Measurements from ENCODE around the gene TUT7.
"Not testable (repeated sequence)": the region's sequence is repeated elsewhere in the genome, so short reads cannot be mapped to it uniquely, and the experiment has no call there.

TUT7 gene
- 47.4 to 130 (median 85.4) reads per million in 18 experiments for total RNA-seq

- DNase-seq = peak; percentile 96 to 97
Measured at GRCh38 chr9:86354011-86354817, at the start of gene TUT7. TSS of gene TUT7 (minus strand) at chr9:86354410. CDS start at chr9:86353199, 1,211 bp downstream.

- DNase-seq = no peak
Measured at GRCh38 chr9:86402591-86402990, 48.4 kb upstream of the TUT7 start.

GRCh38 chr9:86396412-86396811 is 42.2 kb upstream of the TUT7 start:
- no peak for DNase-seq

- DNase-seq = not testable (repeated sequence)
Measured at GRCh38 chr9:86390184-86390583, 36.0 kb upstream of the TUT7 start.

GRCh38 chr9:86389628-86390027 is 35.4 kb upstream of the TUT7 start:
- peak; percentile 13 to 19 for DNase-seq

GRCh38 chr9:86387376-86387775 is 33.2 kb upstream of the TUT7 start:
- no peak for DNase-seq

- DNase-seq = not testable (repeated sequence)
Measured at GRCh38 chr9:86383000-86383399, 28.8 kb upstream of the TUT7 start.

GRCh38 chr9:86376016-86376415 is 21.8 kb upstream of the TUT7 start:
- no peak for DNase-seq

GRCh38 chr9:86369810-86370209 is 15.6 kb upstream of the TUT7 start:
- no peak for DNase-seq

- peak; percentile 88 to 99 for DNase-seq
Measured at GRCh38 chr9:86368871-86369521, 14.8 kb upstream of the TUT7 start.

GRCh38 chr9:86361176-86361575 is 7.0 kb upstream of the TUT7 start:
- DNase-seq = no peak

- DNase-seq = peak; percentile 79 to 82
Measured at GRCh38 chr9:86359151-86359879, 5.1 kb upstream of the TUT7 start.

GRCh38 chr9:86356871-86357866 is 3.0 kb upstream of the TUT7 start:
- DNase-seq = no peak

GRCh38 chr9:86355814-86356213 is 1.6 kb upstream of the TUT7 start:
- no peak for DNase-seq

GRCh38 chr9:86354818-86355309 is 654 bp upstream of the TUT7 start:
- DNase-seq = peak in 1 of 2 donors; percentile 42

- no peak for DNase-seq
Measured at GRCh38 chr9:86353655-86354010, 577 bp downstream of the TUT7 start.

- peak; percentile 26 to 29 for DNase-seq
Measured at GRCh38 chr9:86352440-86353077, 1.7 kb downstream of the TUT7 start.

- DNase-seq = no peak
Measured at GRCh38 chr9:86351880-86352279, 2.3 kb downstream of the TUT7 start.

- DNase-seq = peak; percentile 59 to 69
Measured at GRCh38 chr9:86350006-86350760, 4.0 kb downstream of the TUT7 start.

GRCh38 chr9:86349271-86349670 is 4.9 kb downstream of the TUT7 start:
- DNase-seq = no peak

GRCh38 chr9:86347991-86348390 is 6.2 kb downstream of the TUT7 start:
- DNase-seq = peak; percentile 38 to 63

All from inflammatory macrophage (primary cell).